CD4-positive, alpha-beta T cell treated with Interferon gamma for 1 hour (primary cell): ENCODE data around the gene RHOU.

Experiments used
- DNase-seq: peaks from one replicate; pipeline ENCODE4 v3.0.0-alpha.2; 2020

RHOU gene

DNA sequence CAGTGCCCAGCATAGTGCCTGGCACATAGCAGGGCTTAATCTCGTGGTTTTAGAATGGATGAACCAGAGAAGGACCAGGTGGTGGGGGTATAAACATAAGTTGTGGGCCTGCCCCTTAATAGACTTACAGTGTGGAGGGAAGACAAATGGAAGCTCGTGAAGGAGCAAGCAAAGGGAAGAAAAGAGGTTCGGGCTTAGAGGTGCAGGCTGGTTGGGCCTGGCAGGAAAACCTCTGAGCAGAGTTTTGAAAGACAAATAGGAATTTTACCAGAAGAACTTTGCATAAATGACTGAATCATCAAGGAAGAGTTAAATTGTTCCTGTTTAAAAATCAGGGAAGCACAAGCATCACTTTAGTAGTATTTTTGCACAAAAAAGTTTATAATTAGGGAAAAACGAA is 4.5 kb downstream of the RHOU start:
- no peak for DNase-seq

GRCh38 chr1:228740543-228741317 is 5.5 kb downstream of the RHOU start:
- DNase-seq, result no peak

GRCh38 chr1:228742281-228742860 is 7.1 kb downstream of the RHOU start:
- no peak for DNase-seq

- no peak for DNase-seq
These were observed 8.1 kb downstream of the RHOU start for GRCh38 chr1:228743405-228743804.

GRCh38 chr1:228744356-228744755 is 9.1 kb downstream of the RHOU start:
- no peak for DNase-seq

- no peak for DNase-seq
These were observed 9.6 kb downstream of the RHOU start for GRCh38 chr1:228744918-228745317.

DNA sequence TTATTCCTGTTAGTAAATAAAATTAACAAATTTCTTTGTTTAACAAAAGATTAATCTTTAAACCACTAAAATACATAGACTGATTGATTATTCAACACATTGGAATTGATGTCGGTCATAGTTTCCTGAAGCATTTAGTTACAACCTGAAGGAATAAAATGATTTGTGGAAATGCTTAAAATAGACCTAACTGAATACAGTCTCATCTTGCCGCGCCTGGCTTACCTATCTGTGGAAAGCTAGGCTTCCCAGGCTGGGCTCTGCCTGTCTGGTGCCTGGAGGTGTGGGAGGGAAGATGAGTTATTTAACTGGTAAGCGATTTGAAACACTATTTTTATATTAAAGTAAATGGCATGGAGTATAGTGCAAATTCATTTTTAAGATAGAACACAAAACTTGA is 10.2 kb downstream of the RHOU start:
- DNase-seq, result no peak

GRCh38 chr1:228747301-228747935 is 12.1 kb downstream of the RHOU start:
- no peak for DNase-seq

- DNase-seq, result no peak
These were observed 12.8 kb downstream of the RHOU start for GRCh38 chr1:228748029-228748428.

DNA sequence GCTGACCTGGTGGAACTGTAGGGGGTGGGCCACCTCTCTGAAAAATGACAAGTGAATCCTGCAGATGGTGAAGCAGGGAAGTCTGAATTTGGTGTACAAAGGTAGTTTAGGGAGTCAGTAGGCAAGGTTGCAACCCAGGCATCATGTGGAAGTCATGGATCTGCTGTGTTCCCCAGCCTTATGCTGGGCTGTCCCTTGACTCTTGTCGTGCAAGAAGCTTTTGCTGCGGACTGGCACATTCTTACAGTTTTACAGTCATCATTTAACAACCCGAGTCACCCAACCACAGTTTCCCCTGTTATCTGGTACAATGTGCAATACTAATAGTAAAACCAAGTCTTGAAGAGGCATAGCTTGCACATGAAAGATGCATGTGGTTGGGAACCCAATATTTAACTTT is 13.2 kb downstream of the RHOU start:
- DNase-seq, result no peak

GRCh38 chr1:228749765-228750164 is 14.5 kb downstream of the RHOU start:
- DNase-seq, result no peak

DNA sequence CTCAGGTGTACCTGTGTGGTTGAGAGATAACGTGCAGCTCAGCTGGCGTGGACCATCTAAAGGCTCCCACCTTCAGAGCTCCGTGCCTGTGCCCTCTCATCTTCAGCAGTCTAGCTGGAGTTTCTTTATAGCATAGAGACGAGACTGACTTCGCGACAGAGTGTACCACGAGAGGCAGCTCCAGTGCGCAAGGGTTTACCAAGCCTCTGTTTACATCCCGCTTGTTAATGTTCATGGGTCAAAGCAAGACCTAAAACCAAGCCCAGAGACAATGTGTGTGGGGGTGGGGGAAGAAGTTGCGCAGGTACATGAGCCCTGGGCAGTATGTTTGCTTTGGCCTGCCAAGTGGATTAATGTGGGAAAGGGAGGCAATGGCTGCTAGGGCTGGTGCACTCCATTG is 15.6 kb downstream of the RHOU start:
- DNase-seq, result no peak

DNA sequence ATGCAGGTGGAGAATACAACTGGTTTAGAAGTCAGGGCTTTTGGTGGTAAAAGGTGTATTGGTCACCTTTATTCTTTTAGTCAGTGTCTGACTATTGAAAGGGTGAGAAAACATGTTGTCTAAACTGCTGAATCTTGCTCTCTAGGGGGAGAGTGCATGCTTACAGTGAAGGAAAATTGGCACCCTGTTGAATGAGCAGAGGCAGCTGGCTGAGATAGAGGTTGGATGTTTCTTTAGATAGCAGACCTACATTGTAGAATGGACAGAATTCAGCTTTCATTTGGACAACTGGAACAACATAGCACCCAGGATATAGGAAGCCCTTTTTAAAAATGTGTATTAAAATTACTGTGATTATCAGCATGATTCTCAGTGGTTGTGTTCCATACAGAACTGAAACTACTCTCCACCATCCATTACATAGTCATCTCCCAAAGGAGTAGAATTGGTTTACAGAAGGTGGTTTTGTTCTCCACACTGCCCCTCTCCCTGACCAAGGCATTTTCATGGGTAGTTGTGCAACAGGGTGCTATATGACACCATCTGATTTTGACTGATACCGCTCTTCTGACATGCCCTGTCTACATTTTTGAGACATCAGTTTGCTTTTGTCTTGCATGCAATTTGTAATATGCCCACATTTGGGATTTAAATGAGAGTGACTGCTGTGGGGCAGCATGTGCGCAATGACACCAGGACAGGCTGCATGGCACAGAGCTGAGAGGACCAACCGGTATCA is 16.2 kb downstream of the RHOU start:
- DNase-seq, result no peak

GRCh38 chr1:228752258-228752657 is 17.0 kb downstream of the RHOU start:
- no peak for DNase-seq

GRCh38 chr1:228752675-228753265 is 17.5 kb downstream of the RHOU start:
- DNase-seq, result no peak

GRCh38 chr1:228753287-228753686 is 18.0 kb downstream of the RHOU start:
- no peak for DNase-seq

GRCh38 chr1:228753786-228754360 is 18.6 kb downstream of the RHOU start:
- no peak for DNase-seq

GRCh38 chr1:228754646-228755268 is 19.5 kb downstream of the RHOU start:
- no peak for DNase-seq

DNA sequence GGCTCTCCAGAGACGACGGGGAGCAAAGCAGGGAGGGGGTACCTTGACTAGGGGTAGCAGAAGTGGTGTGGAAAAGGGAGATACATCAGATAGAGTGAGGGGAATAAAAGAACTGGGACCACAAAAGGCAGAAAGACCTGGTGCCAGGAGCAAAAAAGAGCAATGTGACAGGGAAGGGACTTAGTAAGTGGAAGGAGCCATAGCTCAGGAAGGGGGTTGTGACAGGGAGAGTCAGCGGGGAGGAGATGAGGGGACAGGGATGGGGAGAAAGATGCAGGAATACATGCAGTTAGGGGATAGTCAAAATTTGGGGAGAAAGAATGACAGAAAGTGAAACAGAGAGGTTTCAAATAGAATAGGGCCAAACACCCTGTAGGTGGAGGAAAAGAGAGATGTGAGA is 20.5 kb downstream of the RHOU start:
- DNase-seq, result no peak

- no peak for DNase-seq
These were observed 21.2 kb downstream of the RHOU start for GRCh38 chr1:228756457-228756856.

DNA sequence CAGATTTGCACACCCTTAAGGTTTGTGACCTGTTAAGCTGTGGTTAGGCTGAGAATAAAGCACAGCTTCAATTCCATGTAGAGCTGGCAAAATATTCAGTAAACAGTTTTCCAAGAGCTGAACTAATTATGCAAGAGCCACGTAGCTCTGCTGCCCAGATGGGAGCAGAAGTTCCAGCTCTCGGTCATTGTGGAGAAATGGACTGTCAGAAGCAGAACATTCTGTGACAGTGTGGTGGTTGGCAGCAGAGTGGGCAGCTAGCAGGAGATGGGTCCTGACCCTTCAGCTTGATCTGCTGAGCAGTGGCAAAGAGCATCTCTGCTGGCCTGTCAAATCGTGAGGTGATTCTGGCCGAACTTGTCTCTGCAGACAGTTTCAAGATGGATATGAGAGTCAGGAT is 23.2 kb downstream of the RHOU start:
- DNase-seq, result no peak

DNA sequence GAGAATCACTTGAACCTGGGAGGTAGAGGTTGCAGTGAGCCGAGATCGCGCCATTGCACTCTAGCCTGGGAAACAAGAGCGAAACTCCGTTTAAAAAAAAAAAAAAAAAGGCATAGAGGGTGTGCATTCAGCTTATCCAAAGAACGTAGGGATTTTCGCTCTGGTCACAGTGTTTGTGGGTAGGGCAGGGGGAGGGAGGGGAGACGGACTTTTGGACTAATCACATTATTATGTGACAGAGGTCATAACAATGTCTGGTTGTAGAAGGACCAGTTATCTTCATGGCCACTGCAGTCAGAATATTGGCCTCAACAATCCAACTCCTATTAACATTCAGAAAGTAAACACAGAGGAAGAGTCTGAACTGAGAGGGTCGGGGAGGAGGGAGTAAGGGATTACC is 25.7 kb downstream of the RHOU start:
- DNase-seq, result no peak
